HG03565 (cell line): ENCODE data around the gene SH2D5.
"Not testable (repeated sequence)": the region's sequence is repeated elsewhere in the genome, so short reads cannot be mapped to it uniquely, and the experiment has no call there.

Experiments used
- ATAC-seq: cut with Tn5 transposase; IDR thresholded peaks from one replicate; pipeline ENCODE4 v1.9.1; 2021; ENCODE audit warnings: mild to moderate bottlenecking, moderate library complexity; ENCODE audit not compliant: unreplicated experiment

Gene SH2D5

GRCh38 chr1:20728371-20729154, 3.9 kb downstream of the SH2D5 start:
- no peak for ATAC-seq

DNA sequence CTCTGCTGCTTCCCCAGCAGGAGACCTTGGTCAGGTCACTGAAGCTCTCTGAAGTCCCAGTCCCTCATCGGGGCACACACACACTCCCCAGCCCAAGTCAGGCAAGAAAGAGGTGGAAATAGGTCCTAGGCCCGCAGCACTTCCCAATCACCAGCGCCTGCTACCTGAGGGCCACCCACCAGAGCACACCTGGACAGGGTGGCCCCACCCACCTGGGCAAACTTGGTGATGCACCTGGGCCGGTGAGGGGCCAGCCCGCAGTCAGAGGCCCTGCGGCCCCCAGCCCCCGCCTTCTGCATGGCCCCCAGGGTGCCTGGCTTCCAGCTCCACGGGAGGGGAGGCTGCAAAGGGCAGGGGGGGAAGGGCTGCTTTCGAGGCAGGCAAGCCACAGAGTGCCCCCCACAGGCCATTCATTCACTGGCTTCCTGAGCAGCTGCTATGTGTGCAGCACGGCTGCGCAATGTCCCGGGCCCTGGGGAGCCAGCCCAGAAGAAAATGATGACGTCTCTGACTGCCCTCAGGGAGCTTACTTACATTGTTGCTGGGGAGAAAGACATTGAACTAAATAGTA, 4.7 kb downstream of the SH2D5 start:
- ATAC-seq = no peak

DNA sequence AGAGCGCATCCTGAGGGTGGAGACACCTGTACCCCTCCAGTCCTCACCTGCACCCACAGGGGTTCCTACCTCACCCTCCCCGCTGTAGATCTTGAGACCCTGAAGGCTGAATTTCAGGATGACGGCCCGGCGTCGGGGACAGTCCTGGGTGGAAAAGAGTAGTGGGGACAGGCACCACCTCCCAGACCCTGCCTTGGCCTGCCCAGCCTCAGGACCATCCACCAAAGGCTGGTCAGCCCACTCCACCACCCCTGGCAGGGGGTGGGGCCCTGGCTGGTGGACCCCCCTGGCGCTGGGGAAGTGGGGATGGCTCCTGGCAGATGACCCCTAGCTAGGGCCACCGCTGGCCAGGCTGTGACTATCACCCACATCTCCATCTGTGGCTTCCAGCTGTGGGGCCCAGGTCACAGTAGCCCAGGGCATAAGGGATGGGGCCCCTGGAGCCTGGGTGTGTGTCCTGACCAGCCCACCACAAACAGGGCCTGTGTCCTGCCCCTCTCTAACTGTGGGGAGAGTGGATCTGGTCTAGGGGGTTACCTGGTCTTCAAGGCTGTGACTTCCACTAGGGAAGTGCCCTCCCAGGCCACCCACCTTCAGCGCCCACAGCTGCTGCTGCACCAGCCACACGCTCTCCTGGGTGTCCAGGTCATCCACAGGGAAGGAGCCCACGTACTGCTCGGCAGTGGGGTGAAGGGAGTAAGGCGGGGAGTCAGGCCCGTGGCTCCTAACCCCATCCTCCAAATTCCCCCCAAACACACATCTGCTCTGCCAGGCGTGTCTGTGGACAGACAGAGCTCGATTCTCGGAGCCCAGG, 5.4 kb downstream of the SH2D5 start:
- no peak for ATAC-seq

- no peak for ATAC-seq
Observed at GRCh38 chr1:20726118-20726911, 6.2 kb downstream of the SH2D5 start.

GRCh38 chr1:20725189-20726117, 7.0 kb downstream of the SH2D5 start:
- no peak for ATAC-seq

- ATAC-seq = no peak
Observed at GRCh38 chr1:20724364-20725188, 7.9 kb downstream of the SH2D5 start.

GRCh38 chr1:20723537-20724363, 8.8 kb downstream of the SH2D5 start:
- ATAC-seq = no peak

DNA sequence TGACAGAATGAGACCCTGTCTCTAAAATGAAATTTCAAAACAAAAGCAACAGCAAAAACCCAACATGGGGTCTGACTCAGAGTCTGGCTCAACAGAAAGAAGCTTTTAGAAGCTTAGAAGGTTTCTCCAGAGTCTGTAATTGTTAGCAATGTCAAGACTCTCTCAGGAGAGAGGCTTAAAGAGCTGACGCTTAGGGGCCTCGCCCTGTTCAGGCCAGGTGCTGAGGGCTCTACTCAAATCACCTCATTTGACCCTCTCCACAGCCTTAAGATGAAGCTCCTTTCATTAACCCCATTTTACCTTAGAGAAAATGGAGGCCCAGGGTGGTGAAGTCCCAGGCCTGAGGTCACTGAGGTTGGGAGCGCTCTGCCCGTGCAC, 9.4 kb downstream of the SH2D5 start:
- ATAC-seq = no peak

DNA sequence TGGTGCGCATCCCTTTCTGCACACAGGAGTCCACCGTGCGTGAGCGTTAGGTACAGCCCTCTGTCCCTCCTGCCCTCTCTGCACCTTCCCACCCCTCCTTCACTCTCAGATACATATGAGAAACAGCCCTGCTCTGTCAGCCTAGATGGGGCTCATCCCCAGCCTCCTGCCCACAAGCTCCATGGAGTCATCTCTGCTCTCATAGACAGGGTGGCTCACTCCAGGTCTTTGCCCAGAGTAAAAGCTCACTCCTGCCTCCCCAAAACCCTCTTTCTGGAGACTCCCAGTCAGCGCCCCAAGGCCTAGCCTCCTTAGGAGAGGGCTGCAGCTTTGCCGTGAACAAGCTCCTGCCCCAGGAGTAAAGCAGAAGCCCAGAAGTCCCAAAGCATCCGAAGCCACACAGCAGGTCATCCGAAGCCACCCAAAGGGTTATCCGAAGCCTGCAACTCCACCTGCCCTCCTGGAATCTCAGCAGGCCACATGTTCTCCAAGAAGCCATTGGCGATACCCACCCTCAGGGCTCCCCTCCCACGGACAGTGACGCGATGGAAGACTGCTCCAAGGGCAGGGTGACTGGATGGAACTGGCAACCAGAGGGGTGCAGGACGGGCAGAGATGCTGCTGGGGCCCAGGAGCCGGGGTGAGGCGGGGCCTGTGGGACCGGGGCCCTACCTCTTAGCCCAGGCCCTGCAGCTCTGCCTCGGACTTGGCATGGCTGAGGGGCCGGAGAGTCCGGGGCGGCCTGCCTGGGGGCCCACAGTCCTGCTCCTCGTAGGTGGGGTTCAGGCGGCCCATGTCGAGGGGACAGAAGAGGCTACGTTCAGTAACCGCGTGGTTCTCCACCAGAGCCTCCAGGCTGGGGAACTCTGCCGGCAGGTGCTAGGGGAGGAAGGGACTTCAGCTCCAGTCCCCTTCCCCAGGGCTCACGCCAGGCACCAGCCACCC, 11.1 kb downstream of the SH2D5 start:
- no peak for ATAC-seq

- no peak for ATAC-seq
Observed at GRCh38 chr1:20720631-20721091, 11.8 kb downstream of the SH2D5 start.

- no peak for ATAC-seq
Observed at GRCh38 chr1:20719871-20720620, 12.5 kb downstream of the SH2D5 start.

GRCh38 chr1:20719261-20719660, 13.2 kb downstream of the SH2D5 start:
- no peak for ATAC-seq

DNA sequence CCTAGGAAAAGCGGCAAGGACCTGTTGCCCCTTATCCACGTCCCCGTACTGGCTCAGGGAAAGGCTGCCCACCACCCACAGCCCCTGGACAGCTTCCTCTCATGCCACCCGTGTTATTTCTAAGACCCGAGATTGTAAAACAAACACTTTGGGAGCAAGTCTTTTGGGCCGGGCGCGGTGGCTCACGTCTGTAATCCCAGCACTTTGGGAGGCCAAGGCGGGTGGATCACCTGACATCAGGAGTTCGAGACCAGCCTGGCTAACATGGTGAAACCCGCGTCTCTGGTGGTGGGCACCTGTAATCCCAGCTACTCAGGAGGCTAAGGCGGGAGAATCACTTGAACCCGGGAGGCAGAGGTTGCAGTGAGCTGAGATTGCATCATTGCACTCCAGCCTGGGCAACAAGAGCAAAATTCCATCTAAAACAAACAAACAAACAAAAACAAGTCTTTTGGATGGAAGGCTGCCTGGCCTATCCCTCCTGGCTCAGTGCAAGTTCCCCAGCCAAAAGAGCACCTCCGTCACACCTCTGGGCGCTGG, 14.1 kb downstream of the SH2D5 start:
- not testable (repeated sequence) for ATAC-seq

- no peak for ATAC-seq
Observed at GRCh38 chr1:20717452-20718342, 14.8 kb downstream of the SH2D5 start, which contains the start of gene KIF17. Gene KIF17 (minus strand): TSS chr1:20718007. CDS start chr1:20717706, 301 bp downstream.

- no peak for ATAC-seq
Observed at GRCh38 chr1:20716232-20716631, 16.3 kb downstream of the SH2D5 start.
